Heart left ventricle (tissue), 13 donors: ENCODE results near the gene DCAF15.

Experiments used
- CTCF ChIP-seq, 12 donors: fragments of 200-600 bp; sonication (generic) in 4 of 12; IDR thresholded peaks; one replicate each; pipeline versions ENCODE4 v1.5.0 to v1.8.0; 2018 to 2022; ENCODE audit warnings: antibody characterized with exemption in 12 of 12, mild to moderate bottlenecking in 5 of 12
- POLR2A ChIP-seq, 2 donors: fragments of 450-650 bp; IDR thresholded peaks; one replicate each; pipeline ENCODE4 v1.6.1; 2017; ENCODE audit warnings: antibody characterized with exemption in 2 of 2, mild to moderate bottlenecking in 2 of 2, moderate library complexity in 2 of 2
- donor health status: ischemic (EF 13 %, LVEDD 7.1; RV severe dilation, severe dysfunction).
- donor health status: DM: no; HTN: yes; CAD: no.
- donor health status: DM: no; HTN: no; CAD: no.
- donor health status: ischemic (EF 25% LVEDD 6.9; RV normal size, moderate dysfunction).
- donor health status: ischemic (EF 25% LVEDD 5.7; RV mildly dilated, moderate dysfunction).
- donor health status: ischemic (EF 35%, LVEDD 5.7; RV mildly dilated, moderate dysfunction).
- donor health status: nonischemic (EF 11% LVEDD 7.7; RV severe dilation, severe dysfunction).
- donor health status: DM: yes; HTN: yes; CAD: no.
- donor health status: PGD.
- donor health status: ischemic (EF 29% LVEDD 5.4; RV normal size, mild dysfunction).
- donor health status: nonischemic (EF 23%, LVEDD 6.1; RV moderate dilation, normal function).

GRCh38 chr19:13981021-13981420 is 28.7 kb downstream of the DCAF15 start:
- no peak for TF ChIP-seq CTCF (IDR thresholded peaks at IDR 0.05)
- no peak for TF ChIP-seq POLR2A (IDR thresholded peaks at IDR 0.05)
